ENCODE data around the gene SEPTIN1.

- no peak for TF ChIP-seq CTCF (IDR thresholded peaks at IDR 0.05)
- TF ChIP-seq POLR2A (IDR thresholded peaks at IDR 0.05), result no peak
These were observed 24.4 kb downstream of the SEPTIN1 start for GRCh38 chr16:30357715-30358576.
